WI38 (cell line): ENCODE measurements around the gene GLS2.

Experiments used
- H3K4me3 ChIP-seq: 2 replicates; pipeline ENCODE4 v1.5.1; 2011; ENCODE audit warnings: low read depth, mild to moderate bottlenecking, control low read depth, low read length
- CTCF ChIP-seq: IDR thresholded peaks from 2 replicates; pipeline ENCODE4 v1.5.1; 2012; ENCODE audit warnings: low read depth, mild to moderate bottlenecking, control low read depth, low read length

GLS2 gene

GRCh38 chr12:56425193-56425592 lies 62.8 kb downstream of the GLS2 start:
- no peak overlapping the region for H3K4me3 ChIP-seq
- no peak for TF ChIP-seq CTCF
